Stimulated activated CD4-positive, alpha-beta T cell treated with anti-CD3 and anti-CD28 coated beads, TNF-alpha, amount 100 ng/mL, for 1 hour (primary cell): ENCODE results near the gene FAAP100.

Experiments
- DNase-seq, 3 donors: peaks; one replicate each; pipeline ENCODE4 v3.0.0-alpha.2; 2020; ENCODE audit warnings: low read depth in 3 of 3, low spot score in 1 of 3

The FAAP100 gene

DNA sequence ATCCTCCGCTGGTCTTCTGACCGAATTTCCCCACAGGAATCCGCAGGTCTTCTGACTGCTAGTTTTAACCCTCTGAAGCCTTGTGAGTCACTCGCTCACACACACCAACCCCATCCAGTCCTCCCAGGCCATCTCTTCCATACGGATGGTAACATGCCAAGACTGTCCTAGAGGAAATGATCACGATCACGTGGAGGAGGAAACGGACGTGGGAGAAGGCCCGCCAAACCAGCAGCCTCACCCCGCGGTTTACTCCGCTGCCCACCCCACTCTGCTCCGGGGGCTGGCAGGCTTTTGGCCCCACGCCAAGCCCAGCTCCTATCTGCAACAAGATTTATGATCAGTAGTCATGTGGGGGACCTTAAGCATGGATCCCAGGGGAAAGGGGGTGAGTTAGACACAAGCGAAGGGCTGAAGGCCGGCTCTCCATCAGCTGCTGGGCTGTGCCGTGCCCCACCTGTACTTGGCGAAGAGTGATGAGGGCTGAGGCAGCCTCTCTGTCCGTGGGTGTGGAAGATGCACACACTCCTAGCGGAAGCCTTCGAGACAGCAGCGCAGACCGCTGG lies 1.5 kb upstream of the FAAP100 start:
- no peak for DNase-seq

- peak; percentile 36 to 56 (median 43) for DNase-seq
Observed at GRCh38 chr17:81553018-81553615, 964 bp upstream of the FAAP100 start.

DNA sequence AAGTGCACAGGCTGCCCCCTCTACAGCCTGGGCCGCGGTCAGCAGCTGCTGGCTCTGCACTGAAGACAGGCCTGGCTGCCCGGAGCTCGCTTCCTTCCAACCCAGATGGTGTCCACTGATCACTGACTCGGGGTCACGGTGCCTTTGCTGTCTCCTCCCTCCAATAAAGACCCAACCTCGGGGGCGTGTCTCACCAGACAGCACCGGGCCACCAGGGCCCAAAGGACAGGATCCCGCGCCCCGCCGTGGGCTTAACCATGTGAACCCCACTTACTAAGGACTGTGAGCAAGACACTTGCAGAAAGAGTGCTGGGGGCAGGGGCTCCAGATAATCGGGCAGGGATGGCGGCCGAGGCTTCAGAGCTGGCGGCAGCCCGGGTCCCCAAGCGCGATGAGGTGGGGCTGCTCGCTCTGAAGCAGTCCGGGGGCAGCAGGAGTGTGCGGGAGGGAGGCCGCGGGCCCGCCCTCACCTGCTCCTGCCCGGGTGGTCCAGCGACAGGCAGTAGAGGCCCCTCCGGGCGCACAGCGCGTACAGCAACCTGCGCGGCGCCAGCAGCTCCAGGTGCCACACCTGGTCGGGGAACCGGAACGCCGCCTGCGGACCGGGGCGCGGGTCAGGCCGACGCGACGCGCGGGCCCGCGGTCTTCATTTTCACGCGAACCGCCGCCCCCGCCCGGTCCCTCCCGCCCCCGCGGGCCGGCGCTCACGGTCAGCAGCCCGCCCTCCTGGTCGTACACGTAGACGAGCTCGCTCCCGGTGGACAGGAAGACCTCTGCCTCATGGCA lies 502 bp downstream of the FAAP100 start:
- no peak for DNase-seq

DNA sequence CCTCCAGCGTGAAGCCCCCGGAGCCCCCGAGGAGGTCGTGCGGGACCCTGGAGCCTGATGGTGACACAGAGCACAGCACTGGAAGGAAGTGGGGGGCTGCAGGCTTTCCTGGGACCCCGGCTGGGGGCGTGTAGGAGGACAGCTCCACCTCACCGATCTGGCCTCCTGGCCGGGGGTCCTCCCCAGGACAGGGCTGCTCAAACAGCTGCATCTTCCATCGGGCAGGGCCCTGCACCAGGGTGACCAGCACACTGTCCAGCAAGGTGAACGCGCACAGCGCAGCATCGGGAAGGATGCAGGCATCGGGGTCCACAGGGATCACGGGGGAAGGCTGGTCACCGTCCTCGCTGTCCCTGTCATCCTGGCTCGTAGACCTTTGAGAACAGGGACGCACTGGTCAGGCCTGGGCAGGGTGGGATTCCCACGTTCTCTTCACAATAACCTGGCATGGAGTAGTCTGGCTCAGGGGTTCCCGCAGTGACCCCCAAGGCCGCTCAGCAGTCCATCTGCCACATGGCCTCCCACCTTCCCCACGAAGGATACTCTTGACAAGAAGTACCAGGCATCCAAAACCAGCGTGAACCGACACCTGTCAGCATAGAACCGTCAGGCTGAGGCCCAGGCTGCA lies 1.2 kb downstream of the FAAP100 start:
- DNase-seq: no peak

DNA sequence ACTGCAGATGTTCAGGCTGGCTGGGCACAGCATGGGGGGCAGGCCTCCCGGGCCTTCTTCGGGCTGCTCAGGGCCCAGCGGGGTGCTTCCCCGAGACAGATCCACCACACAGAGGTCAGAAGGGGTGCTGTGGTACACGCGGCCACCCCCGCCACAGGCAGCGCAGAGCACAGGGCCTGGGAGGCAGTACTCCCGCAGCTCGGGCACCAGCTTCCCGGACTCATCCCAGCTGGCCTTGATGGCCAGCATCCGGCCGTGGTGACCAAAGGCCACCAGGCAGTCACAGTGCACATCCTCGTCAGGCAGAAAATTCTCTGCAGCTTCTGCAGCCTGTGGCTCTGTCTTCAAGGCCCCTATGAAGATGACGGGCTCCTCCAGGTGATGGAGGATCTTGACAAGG lies 1.9 kb downstream of the FAAP100 start:
- no peak for DNase-seq

- DNase-seq: no peak
Observed at GRCh38 chr17:81549826-81550225, 2.3 kb downstream of the FAAP100 start.

- no peak for DNase-seq
Observed at GRCh38 chr17:81549031-81549557, 3.1 kb downstream of the FAAP100 start.

GRCh38 chr17:81547614-81547982 lies 4.6 kb downstream of the FAAP100 start:
- no peak for DNase-seq

DNA sequence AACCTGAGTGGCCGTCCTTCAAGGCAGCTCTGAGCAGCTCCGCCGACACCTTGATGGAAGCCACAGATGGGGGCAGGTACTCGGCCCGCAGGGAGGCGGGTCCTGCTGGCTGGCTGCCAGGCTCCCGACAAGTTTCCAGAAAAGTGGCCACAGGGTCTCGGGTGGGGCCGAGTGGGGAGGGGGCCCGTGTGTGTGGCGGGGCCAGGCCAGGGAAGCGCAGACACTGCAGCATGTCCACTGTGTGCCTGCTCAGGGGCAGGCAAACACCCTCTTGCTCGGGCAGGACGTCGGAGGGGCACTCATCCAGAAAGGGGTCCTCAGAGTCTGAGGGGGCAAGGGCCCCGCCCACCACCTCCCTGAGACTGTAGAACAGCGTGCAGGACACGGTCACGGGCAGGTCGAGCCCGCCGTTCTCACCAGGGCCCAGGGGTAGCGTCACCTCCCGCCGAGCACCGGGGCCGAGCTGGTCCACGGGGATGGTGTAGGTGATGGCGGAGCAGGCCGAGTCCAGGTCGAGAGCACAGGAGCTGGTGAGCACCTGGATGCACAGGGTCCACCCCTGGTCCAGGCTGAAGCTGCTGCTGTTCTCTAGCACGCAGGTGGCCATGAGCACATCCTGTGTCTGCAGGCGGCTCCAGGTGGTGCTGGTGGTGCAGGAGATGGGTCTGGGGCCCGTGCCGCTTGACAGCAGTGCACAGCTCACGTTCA lies 5.1 kb downstream of the FAAP100 start:
- no peak for DNase-seq

GRCh38 chr17:81545160-81545949 lies 6.8 kb downstream of the FAAP100 start:
- DNase-seq: no peak

DNA sequence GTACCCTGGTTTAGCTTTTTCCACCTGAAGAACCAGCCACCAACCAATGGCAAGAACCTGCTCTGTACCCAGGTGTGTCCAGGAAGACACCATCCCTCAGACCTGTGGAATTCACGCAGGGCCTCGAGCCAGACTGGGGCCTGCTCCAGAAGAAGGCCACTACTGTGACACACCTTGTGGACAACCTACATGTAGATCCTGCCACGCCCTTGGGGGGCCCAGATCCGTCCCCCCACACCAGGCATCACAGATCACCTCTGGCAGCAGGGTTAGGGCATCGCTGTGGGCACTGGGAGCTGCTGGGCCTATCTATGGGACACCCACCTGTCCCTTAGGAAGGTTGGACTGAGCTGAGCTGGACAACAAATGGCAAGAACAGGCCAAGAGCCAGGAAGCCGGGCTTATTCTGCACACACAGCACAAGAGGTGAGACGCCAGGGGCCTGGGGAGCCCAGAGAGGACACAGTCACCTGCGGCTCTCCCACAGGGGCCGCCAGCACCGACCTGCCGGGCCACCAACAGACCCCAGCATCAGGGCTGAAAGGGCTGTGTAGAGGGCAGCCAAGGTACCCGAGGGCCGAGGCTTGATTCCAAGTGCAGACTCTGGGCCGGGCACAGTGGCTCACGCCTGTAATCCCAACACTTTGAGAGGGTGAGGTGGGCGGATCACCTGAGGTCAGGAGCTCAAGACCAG lies 7.7 kb downstream of the FAAP100 start:
- DNase-seq: no peak

GRCh38 chr17:81543756-81544155 lies 8.4 kb downstream of the FAAP100 start:
- no peak for DNase-seq

GRCh38 chr17:81543339-81543675 lies 8.8 kb downstream of the FAAP100 start:
- no peak for DNase-seq

- DNase-seq: no peak
Observed at GRCh38 chr17:81542431-81543338, 9.5 kb downstream of the FAAP100 start.

DNA sequence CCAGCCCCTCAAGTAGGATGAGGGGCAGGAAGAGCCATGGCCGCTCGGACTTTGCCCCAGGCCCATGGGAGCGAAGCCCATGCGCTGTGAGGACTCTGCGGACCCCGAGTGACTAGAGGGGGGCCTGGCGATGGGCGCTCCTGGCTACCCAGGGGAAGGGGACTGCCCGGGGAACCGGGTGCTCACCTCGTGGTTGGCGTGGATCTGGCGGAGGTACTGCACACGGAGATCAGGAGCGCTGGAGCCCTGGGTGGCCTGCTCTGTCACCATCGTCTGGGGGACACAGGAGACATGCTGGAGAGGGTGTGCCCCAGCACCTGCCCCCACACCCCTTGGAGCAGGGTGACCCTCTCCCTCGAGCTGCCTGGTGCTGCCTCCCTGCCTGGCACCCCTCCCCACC lies 11.0 kb downstream of the FAAP100 start:
- DNase-seq: no peak

DNA sequence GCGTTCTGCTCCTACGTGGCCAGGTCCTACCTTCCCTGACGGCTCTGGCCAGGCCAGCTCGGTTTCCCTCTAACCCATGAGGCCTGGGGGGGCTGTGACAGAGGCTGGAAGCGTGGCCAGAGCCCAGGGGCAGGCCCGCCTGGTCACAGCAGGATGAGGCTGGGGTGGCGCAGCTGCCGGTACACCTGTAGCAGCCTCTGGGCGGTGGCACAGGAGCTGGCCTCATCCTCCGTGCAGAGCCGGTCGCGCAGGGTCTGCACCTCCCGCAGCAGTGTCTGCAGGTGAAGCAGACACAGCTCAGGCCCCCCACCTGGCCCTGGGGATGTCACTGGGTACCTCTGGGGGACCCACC lies 11.5 kb downstream of the FAAP100 start:
- no peak for DNase-seq

GRCh38 chr17:81539961-81540675 lies 12.0 kb downstream of the FAAP100 start:
- no peak for DNase-seq

DNA sequence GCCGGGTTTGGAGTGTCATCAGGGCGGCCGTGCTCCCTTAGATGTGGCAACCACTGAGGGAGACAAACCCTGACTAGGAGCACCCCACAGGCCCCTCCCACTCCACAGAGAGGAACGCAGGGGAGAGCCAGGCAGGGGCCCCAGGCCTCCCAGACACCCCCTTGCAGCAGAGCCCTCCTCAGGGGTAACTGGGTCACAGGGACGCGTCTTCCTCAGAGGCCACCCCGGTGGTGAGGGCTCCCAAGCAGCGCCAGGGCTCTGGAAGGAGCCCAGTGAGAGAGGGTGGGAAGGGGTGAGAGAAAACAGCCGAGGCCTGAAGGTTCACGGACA lies 12.6 kb downstream of the FAAP100 start:
- no peak for DNase-seq
